ENCODE results near the gene ST3GAL5.
"Not testable (repeated sequence)": the region's sequence is repeated elsewhere in the genome, so short reads cannot be mapped to it uniquely, and the experiment has no call there.

ST3GAL5 gene

DNA sequence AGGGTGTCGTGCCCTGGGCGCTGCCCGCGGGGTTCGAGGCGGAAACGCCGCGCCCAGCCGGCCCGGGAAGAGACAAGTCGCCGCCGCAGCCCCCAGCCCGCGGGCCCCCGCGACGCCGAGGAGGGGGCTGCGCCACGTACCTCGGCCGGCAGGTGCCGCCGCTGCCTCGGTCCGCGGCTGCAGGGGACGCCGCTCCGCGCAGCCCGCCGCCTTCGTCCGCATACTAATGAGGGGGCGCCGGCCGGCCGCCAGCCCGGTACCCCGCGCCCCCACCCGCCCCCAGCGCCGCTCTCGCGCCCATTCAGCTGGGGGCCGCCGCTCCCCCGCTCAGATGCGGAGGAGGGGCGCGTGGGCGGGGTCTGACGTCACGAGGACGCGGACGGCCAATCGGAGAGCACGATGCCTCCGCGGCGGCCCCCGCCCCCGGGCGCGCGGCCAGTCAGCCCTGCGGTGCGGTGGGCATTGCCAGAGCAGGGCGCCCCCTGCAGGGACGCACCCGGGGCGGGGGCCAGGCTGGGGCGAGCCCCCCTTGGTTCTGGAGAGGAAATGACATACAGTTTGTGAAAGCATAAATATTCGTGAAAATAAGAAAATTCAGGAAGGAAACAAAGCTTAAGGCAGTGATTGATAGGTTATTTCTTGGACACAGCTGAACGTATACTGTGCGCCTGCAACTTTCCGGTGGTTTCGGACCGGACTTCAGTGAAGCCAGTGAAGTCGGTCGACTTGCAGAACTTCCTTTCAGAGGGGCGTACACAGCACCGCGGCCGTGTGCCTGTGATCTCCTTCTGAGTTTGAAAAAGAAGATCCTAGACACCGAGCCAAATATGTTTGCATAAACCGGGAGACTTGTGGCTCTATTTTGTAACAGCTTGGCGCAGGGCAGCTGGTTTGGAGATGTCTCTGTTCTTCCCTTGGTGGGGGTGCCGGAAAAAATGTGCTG, at the start of gene ST3GAL5:
TSS of gene ST3GAL5 (minus strand) at position 307 of the 943 bp plus-strand sequence. CDS start at position 222, 85 bp downstream.
- peak; percentile 93 for DNase-seq (ENCODE audit: low read depth)

DNA sequence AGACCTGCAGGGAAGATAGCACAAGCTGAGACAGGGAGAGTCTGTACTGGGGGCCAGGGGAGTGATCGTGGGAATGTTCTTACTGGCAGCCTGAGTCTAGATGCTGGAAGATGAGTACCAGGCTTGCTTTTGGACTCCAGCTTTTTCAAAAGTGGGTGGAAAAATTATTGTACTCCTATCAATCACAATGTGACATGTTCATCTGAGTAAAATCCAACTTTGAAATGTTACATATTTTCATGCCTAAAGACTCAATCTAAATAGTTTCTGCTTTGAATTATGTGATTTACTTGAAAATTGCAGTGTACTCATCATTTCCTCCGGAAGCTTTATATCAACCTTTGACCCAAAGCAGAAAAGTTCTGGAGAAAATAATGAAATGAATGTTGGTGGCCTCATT, 49.7 kb upstream of the ST3GAL5 start:
- DNase-seq (ENCODE audit: low read depth) = no peak

DNA sequence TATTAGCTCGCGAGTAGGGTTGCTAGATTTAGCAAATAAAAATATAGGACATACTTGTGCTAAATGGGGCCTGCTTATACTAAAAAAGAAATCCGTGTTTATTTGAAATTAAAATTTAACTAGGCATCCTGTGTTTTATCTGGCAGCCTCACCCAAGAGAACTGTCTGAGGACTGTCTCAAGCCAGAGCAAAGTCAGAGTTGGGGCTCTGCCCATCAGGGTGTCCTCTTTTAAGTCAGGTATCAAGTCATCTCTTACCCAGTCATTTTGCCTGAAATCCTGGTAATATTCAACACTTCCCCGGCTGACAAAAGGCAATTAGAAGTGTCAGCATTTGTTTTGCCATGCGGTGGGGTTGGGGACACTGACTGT, 48.3 kb upstream of the ST3GAL5 start:
- no peak for DNase-seq (ENCODE audit: low read depth)

DNA sequence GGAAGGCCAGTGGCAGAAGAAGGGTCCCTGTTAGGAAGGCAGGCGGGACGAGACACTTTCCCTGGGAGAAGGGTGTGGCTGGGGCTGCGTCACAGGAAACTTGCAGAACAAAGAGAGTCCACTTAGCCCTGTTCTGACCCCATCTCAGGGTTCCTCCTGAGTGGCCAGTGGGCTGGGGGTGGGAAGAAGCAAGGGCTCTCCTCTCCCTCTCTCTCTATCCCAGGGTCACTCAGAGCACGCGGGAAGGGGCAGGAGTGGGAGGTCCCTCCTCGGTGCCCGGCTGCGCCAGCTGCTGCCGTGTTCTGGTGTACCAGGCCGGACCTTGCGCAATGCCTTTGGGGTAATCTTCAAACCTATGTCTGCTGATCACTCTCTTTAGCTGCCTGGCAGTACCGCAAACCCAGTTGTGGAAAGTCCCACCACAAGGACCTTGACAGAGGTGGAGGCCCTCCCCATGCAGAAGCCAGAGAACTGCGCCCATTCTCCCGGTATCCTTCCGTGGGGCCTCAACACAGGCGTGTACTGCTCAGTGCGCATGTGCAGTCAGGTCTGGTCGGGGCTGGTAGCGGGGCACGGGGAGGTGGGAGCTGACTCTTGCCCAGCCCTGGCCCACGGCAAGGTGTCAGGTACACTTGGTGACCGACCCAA, 47.8 kb upstream of the ST3GAL5 start:
- DNase-seq (ENCODE audit: low read depth) = no peak

DNA sequence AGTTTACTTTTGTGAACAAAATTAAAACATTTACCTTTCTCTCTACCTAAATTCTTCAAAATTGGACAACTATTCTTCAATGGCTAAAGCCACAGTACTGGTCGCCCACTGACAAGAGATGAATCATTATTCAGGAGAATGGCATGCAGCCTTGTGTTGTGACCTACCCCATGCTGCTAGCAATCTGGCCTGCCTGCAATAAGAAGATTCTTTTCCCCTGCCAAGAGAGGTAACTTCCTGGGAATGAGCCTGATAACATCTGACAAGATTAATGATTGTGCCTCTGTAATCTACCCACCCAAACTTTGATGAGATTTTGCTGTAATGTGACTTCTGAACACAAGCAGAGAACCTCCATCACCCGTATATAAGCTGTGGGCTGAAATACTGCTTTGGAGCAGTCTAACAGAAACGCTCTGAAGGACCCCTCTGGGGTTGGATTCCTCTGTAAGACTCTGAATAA, 47.0 kb upstream of the ST3GAL5 start:
- DNase-seq (ENCODE audit: low read depth) = no peak

DNA sequence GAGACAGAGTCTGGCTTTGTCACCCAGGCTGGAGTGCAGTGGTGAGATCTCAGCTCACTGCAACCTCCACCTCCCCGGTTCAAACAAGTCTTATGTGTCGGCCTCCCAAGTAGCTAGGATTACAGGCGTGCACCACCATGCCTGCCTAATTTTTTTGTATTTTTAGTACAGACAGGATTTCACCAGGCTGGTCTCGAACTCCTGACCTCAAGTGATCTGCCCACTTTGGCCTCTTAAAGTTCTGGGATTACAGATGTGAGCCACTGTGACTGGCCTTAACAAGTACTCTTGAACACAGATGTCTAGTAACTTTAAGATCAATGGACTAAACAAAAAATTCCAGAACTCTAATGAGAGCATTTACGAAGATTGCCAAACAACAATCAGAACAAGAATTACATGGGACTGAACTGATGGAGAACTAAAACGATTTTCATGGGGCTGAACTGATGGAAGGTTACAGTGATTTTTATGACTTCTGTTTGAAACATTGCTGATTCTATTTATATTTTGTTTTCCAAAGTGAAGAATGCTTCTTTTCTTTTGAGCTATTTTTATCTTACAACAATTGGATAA, 46.5 kb upstream of the ST3GAL5 start:
- DNase-seq (ENCODE audit: low read depth) = no peak

DNA sequence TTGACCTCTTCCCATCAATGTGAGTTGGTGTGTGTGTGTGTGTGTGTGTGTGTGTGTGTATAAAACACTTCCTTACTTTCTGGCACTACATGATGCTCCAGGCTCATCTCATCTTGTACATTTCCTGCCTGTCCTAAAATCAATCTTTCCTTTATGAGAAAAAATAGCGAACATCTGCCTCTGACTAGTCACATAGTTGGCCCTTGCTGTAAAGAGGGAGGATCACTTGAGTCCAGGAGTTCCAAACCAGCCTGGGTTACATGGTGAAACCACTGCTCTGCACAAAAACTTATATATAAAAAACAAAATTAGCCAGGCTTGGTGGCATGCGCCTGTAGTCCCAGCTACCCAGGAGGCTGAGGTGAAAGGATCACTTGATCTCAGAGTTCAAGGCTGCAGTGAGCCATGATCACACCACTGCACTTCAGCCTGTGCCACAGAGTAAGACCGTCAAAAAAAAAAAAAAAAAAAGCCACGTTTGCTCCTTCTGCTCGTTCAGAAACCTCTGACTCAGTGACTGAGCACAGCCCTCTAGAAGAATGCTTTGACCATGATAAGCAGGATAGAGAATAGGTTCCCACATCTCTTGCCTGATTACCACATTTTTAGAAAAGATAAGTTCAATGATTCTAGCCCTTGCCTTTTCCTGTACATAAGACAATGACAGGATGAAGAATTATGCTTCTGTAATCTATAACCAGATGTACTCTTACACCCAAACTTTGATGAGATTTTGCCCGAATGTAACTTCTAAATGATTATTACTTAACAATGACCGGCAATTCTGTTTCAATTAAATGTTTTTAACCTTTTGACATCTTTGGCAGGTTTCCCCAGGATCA, 45.2 kb upstream of the ST3GAL5 start:
- DNase-seq (ENCODE audit: low read depth) = no peak

DNA sequence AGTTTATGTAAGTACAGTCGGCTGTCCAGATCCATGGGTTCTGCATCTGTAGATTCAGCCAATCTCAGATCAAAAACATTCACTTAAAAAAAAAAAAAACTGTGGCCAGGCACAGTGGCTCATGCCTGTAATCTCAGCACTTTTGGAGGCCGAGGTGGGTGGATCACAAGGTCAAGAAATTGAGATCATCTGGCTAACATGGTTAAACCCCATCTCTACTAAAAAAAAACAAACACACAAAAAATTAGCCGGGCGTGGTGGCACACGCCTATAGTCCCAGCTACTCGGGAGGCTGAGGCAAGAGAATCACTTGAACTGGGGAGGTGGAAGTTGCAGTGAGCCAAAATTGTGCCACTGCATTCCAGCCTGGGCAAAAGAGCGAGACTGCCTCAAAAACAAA, 42.4 kb upstream of the ST3GAL5 start:
- not testable (repeated sequence) for DNase-seq (ENCODE audit: low read depth)

DNA sequence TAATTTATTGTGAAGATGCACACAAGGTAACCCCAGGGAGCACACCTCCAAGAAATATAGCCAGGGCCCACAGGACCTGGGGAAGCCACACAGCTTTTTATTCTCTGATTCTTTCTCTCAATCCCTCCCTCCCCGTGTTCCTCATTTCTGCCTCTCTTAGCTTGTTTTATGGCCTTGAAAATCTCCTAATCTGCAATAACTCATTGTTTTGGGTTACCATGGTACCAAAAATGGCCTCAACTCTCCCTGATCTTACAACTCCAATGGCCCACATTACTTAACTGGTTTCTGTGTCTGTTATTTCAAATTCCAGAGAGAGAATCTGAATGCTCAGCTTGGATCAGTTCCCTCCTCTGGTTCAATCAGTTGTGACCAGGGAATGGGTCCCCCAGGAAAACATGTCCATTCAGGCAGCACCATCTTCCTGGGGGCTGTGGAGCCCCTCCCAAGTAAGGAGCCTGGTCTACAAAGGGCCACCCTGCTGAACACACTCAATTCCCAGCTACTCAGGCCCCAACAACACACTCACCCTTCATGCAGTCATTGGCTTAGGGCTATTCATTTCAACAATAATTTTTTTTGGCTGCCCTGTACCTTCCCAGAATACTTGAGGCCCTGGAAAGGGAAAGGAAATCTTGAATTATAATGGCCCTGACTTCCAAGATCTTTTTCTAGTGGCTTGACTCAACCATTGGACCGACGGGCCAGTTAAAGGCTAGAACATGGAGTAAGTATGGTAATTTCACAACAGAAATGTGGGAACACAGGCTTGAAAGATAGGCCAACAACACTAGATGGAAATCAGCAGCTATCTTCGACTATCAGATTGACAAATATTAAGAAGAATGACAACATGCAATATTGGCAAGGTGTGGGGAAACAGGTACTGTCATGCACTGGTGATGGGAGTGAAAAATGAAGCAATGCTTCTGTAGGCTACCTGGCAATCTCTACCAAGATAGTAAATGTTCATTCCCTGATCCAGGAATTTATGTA, 41.6 kb upstream of the ST3GAL5 start:
- DNase-seq (ENCODE audit: low read depth) = no peak

DNA sequence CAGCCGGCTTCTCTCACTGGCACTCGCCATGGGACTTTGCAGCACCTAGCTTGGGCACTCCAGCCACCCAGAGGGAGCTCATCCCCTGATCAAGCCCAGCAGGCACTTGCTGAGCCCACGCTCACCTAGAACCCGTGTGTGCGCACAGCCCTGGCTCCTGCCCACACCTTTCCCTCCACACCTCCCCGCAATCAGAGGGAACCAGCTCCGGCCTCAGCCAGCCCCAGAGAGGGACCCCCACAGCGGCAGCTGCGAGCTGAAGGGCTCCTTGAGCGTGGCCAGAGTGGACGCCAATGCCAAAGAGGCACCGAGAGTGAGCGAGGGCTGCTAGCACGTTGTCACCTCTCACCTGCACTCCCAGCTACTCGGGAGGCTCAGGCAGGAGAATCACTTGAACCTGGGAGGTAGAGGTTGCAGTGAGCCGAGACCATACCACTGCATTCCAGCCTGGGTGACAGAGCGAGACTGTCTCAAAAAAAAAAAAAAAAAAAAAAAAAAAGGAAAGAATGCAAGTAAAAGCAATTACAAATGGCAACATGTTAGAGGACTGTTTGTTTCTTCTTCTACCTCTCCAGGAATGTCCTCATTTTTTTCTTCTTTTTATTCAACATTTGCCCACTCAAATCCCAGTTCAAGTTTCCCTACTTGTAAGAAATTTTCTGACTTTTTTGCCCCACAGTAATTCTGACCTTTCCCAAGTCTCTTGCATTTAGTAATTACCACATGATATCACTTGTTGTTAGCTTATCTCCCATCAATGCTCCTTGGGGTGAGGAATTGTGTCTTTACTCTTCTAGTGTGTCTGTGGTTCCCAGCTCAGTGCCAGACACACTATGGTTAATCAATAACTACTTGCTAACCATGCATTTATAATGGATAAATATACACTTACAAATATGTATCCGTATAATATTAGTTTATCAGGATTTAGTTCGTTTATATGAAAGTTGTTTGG, 40.6 kb upstream of the ST3GAL5 start:
- no peak for DNase-seq (ENCODE audit: low read depth)

DNA sequence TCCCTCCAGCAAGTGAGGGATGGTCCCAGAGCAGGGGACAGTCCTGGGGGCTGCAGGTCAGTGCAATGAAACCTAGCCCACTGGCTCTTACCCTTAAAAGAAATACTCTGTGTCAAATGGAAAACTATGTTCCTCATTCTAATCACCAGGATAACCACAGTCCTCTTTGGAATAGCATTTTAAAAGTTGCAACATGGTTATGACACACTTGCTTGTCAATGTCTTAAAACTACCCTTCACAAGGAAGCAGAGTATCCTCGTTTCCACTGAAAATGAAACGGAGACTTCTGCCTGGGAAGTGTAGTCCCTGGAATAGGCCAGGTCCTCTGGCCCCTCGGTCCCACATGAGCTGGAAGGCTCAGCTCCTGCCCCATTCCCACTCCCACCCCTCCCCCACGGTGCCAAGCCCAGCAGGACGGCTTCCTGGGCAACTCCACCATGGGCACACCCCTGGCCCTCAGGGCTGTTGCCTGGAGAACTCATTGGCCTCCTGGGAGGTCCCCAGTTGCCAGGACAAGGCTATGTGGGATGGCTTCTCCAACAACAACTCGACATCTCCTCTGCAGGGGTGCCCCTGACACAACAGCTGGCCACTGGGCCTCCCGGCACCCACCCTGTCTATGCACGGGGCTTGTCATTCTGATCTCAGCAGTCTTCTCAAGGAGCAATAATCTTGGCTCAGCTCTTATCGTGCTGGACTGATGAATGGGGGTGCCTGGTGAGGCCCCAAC, 38.3 kb upstream of the ST3GAL5 start:
- DNase-seq (ENCODE audit: low read depth) = no peak

DNA sequence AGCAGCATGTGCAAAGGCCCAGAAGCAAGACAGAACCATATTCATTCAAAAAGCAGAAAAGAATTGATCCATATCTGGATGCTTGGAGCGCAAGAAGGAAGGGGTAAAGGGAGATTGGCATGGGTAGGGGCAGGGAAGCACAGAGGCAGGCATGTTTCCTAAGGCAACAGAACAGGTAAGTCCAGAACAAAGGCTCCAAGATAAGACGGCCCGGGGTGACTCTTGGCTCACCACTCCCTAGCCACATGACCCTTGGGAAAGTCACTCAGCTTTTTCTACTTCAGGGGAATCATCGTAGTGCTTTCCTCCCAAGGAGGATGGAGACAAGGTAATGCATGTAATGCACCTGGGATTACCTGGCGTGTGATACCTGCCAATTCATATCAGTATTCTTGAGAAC, 37.7 kb upstream of the ST3GAL5 start:
- no peak for DNase-seq (ENCODE audit: low read depth)

DNA sequence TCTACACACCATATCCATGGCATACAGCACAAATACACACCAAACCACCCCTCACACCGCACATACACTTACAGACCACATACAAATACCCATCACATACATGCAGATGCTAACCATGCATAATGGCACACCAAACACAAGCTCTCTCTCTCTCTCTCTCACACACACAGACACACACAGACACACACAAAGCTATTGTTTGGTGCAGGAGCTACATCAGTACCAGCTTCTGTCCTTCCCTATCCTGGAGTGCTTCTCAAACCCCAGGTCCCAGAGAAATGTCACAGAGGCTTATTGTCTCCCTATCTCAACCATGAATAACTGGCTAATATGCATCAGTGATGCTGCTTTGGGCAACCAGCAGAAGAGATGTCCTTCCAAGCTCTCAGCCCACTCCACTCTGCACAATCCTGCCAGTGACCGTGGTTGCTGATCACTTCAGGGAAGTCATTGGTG, 36.5 kb upstream of the ST3GAL5 start:
- DNase-seq (ENCODE audit: low read depth) = no peak

DNA sequence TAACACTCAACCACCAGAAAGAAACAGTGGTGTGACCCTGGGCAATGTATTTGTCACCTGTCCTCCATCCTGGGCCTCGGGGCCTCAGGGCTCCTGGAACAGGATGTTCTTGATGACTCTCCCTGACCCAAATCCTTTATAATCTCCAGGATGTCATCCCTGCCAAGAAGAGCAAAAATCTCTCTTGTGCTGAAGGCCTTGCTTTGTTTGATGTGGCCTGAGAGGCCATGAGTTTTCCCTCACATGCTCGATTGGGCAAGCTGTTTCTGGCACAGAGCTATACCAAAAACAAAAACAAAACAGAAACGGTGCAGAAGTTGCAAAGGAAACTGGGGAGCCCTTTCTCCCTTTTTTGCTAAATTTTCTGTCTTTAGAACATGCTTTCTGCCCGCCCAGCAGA, 35.7 kb upstream of the ST3GAL5 start:
- DNase-seq (ENCODE audit: low read depth) = no peak

DNA sequence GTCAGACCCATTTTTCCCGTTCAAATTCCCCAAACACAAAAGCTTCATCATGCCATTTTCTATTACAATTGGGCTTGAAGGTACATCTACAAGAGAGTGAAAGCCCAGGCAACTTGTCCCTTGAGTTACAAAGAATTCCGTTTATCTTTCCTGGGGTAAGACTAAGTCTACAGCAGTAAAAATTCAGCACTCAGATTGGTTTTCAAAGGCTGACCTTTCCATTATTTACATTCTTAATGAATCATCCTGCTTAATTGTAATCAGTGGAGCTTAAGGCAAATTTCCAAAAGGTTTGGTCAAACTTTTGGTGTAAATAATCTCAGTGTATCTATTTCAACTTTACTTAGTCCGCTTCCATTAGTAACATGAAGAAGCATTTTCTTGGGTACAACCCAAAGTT, 33.4 kb upstream of the ST3GAL5 start:
- DNase-seq (ENCODE audit: low read depth) = no peak

DNA sequence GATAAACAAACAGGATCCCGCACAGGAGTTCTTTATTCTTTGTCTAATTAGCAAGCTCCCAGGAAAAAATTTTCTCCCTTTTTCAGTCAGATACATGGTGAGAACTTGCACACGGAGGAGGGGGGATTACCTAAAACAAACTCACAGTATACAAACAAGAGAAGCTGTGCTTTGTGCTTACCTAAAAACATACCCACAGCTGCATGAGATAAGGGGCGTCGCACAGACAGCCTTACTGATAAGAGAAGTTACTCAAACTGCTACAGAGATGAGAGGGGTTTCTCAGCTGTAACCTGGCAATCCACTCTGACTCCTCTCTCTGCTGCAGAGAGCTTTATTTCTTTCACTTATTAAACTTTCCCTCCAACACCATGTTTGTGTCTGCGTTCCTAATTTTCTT, 32.9 kb upstream of the ST3GAL5 start:
- no peak for DNase-seq (ENCODE audit: low read depth)

DNA sequence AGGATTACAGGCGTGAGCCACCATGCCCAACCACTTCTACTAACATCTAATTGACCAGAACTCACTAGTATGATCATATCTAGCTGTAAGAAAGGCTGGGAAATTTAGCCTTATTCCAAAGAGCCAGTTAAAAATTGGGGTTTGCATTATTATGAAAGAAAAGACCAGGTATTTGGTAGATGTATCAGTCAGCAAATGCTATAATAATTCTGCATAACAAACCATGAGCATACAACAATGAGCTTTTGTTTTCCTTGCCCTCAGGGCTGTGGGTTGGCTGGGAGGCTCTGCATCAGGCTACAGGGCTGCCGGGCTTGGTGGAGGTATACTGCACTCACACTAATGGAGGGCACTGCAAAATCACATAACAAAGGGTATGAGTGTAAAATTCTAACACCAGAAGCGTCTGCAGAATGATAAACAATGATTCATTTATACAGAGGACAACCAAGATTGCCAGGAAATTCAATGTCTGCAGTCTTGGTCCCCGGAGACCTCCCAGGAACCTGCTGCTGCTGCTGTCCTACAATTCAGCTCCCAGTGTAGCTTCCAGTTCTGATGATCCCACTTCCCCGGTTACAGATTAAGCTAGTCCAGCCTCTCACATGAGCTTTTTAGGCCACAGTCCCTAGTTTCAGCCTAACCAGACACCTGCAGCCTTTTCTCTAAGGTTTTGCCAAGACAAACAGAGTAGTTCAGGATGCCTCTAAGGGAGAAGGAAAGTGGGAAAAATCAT, 32.2 kb upstream of the ST3GAL5 start:
- no peak for DNase-seq (ENCODE audit: low read depth)
